Measurements from ENCODE around the gene CUX1. TPM values are rescaled to one million over a fixed set of nuclear protein-coding genes. Genes with fewer than 3 reads are reported as not detected.
"Not testable (repeated sequence)": the region's sequence is repeated elsewhere in the genome, so short reads cannot be mapped to it uniquely, and the experiment has no call there.

Gene CUX1
- total RNA-seq, 1 experiment from 2014 or later = 92.4 TPM

DNA sequence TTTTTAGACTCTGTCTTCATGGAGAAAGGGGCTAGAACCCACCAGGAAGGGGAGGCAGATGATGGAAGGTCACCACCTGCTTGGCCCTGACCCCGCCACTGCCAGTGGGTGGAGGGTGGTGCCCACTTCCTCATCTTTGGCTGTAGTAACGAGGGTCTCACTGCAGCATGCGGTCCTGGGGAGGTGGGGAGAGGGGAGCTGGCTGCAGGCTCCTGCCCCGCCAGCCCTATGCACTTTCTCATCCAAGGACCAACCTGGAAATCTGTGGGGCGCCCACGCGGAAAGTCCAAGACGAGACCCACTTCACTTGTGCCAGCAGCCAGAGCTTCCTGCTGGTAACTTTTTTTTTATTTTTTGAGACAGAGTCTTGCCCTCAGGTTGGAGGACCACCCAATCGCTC, 101.0 kb downstream of the CUX1 start:
- no peaks in the 10 kb centered on the region for H3K9me2 ChIP-seq (replicated peaks; ENCODE audit: insufficient read depth, low read length)
- no peaks in the 10 kb centered on the region for H3K27me3 ChIP-seq (ENCODE audit: low read length)
- H3K27ac ChIP-seq (ENCODE audit: low read length) = no peak overlapping the region
- peaks cover 24% of the 10 kb centered on the region; the same call in 1 of the 2 replicates for H3K36me3 ChIP-seq (ENCODE audit: insufficient read depth, low read length)
- no peak overlapping the region for H2AFZ ChIP-seq (ENCODE audit: low read length)
- H3K4me2 ChIP-seq (ENCODE audit: low read depth, low read length, poor library complexity, severe bottlenecking) = no peak overlapping the region
- no peak overlapping the region for H3K9ac ChIP-seq (ENCODE audit: low read length)
- no peak overlapping the region for H3K4me3 ChIP-seq (ENCODE audit: low read length)
- H4K20me1 ChIP-seq (ENCODE audit: insufficient read depth, low read depth, low read length) = no peaks in the 10 kb centered on the region
- H3K4me1 ChIP-seq (ENCODE audit: low read length) = no peaks in the 10 kb centered on the region
- DNase-seq = no peak
- H3K79me2 ChIP-seq (ENCODE audit: low read length) = peaks cover 89% of the 10 kb centered on the region
- H3K9me3 ChIP-seq (ENCODE audit: low read length) = no peaks in the 10 kb centered on the region

DNA sequence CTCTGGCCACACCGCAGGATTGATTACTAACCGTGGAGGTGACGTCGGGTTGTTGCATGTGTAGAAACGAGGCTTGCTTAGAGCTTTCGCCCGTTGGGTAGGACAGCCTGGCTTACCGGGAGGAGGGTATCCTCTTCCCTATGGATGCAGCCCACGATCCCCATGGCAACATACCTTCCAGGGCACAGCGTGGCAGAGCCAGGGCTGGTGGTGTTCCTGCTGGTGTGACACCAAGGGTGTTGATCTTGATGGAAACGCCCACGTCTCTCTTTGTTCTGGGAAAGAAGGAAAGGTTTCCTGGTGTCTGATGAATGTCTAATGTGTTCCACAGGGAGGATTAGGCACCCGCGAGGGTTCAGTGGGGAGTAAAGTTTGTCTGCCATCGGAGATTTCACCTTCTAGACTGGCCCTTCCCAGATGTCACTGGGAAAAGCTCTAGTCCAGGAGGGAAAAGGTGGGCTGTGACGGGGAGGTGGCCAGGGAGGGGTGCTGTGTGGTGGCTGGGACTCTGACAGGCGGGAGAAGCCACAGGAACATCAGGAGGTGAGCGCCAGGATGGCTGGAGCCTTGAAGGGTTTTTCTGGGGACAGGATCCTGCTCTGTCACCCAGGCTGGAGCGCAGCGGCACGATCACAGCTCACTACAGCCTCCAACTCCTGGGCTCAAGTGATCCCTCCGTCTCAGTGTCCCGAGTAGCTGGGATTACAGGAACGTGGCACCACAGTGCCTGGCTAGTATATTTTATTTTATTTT, 102.1 kb downstream of the CUX1 start:
- DNase-seq = no peak
- H3K9me3 ChIP-seq (ENCODE audit: low read length) = no peaks in the 10 kb centered on the region
- H2AFZ ChIP-seq (ENCODE audit: low read length) = no peak overlapping the region
- peaks cover 30% of the 10 kb centered on the region; the same call in 1 of the 2 replicates for H3K36me3 ChIP-seq (ENCODE audit: insufficient read depth, low read length)
- no peak overlapping the region for H3K9ac ChIP-seq (ENCODE audit: low read length)
- no peaks in the 10 kb centered on the region for H3K27me3 ChIP-seq (ENCODE audit: low read length)
- no peak overlapping the region for H3K4me2 ChIP-seq (ENCODE audit: low read depth, low read length, poor library complexity, severe bottlenecking)
- no peaks in the 10 kb centered on the region for H3K9me2 ChIP-seq (replicated peaks; ENCODE audit: insufficient read depth, low read length)
- H3K27ac ChIP-seq (ENCODE audit: low read length) = no peak overlapping the region
- peaks cover 91% of the 10 kb centered on the region for H3K79me2 ChIP-seq (ENCODE audit: low read length)
- no peak overlapping the region for H3K4me3 ChIP-seq (ENCODE audit: low read length)
- H4K20me1 ChIP-seq (ENCODE audit: insufficient read depth, low read depth, low read length) = no peaks in the 10 kb centered on the region
- no peaks in the 10 kb centered on the region for H3K4me1 ChIP-seq (ENCODE audit: low read length)

DNA sequence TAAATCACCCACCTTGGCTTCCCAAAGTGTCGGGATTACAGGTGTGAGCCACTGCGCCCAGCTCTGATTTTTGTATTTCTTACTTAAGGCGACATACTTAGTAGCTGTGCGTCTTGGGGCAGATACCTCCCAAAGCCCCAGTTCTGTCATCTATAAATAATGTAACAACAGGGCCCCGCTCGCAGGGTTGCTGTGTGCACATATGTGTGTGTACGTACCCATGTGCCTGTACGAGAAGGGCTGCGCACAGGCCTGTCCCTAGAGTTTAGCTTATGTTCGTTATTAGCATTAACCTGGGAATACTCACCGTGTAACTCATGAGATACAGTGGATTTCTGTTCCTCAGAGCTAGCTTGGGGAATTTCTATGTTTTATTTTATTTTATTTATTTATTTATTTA, 103.6 kb downstream of the CUX1 start:
- peaks cover 28% of the 10 kb centered on the region for H3K36me3 ChIP-seq (ENCODE audit: insufficient read depth, low read length)
- H3K4me2 ChIP-seq (ENCODE audit: low read depth, low read length, poor library complexity, severe bottlenecking) = no peak overlapping the region
- H3K79me2 ChIP-seq (ENCODE audit: low read length) = peaks cover 91% of the 10 kb centered on the region

DNA sequence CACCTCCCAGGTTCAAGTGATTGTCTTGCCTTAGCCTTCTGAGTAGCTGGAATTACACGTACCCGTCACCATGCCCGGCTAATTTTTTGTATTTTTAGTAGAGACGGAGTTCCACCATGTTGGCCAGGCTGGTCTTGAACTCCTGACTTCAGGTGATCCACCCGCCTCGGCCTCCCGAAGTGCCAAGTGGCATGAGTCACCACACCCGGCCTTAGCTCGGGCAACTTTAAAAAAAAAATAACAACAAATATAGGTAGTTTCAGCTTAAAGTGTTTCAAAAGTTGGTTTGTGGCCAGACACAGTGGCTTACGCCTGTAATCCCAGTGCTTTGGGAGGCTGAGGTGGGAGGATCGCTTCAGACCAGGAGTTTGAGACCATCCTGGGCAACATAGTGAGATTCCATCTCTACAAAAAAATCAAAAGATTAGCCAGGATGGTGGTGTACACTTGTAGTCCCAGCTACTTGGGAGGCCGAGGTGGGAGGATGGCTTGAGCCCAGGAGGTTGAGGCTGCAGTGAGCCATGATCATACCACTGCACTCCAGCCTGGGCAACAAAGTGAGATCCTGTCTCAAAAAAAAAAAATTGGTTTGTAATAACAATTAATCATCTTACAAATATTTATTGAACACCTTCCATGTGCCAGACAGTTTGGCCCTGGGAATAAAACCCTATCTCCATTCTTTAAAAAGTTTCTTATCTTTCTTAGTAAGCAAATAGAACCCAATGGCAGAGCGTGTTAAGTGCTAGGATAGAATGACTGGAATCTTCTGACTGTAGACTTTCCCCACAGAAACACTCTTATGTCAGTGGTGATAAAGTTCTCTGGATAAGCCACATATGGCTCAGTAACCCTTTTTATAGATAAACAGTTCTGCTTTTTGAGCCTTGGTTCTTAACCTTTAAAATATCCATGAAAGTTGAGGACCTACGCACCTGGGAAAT, 104.4 kb downstream of the CUX1 start:
- DNase-seq; H3K4me1 ChIP-seq (ENCODE audit: low read length); H2AFZ ChIP-seq (ENCODE audit: low read length); H3K9ac ChIP-seq (ENCODE audit: low read length); H3K27me3 ChIP-seq (ENCODE audit: low read length); H3K27ac ChIP-seq (ENCODE audit: low read length); H3K9me3 ChIP-seq (ENCODE audit: low read length); H3K4me2 ChIP-seq (ENCODE audit: low read depth, low read length, poor library complexity, severe bottlenecking); H3K9me2 ChIP-seq (replicated peaks; ENCODE audit: insufficient read depth, low read length); H4K20me1 ChIP-seq (ENCODE audit: insufficient read depth, low read depth, low read length); H3K4me3 ChIP-seq (ENCODE audit: low read length): not testable (repeated sequence)
- H3K79me2 ChIP-seq (ENCODE audit: low read length) = peaks cover 91% of the 10 kb centered on the region
- H3K36me3 ChIP-seq (ENCODE audit: insufficient read depth, low read length) = peaks cover 29% of the 10 kb centered on the region

More for the DNA sequence above, 103.6 kb downstream of the CUX1 start:
- Histone ChIP-seq H3K9ac (ENCODE audit: low read length) (no peak overlapping the region), H4K20me1 (ENCODE audit: insufficient read depth, low read depth, low read length) (no peaks in the 10 kb centered on the region), H3K9me3 (ENCODE audit: low read length) (no peaks in the 10 kb centered on the region), H3K4me1 (ENCODE audit: low read length) (no peaks in the 10 kb centered on the region), H2AFZ (ENCODE audit: low read length) (no peak overlapping the region), H3K4me3 (ENCODE audit: low read length) (no peak overlapping the region), H3K27ac (ENCODE audit: low read length) (no peak overlapping the region), H3K9me2 (replicated peaks; ENCODE audit: insufficient read depth, low read length) (no peaks in the 10 kb centered on the region), H3K27me3 (ENCODE audit: low read length) (no peaks in the 10 kb centered on the region)
- DNase-seq = no peak

DNA sequence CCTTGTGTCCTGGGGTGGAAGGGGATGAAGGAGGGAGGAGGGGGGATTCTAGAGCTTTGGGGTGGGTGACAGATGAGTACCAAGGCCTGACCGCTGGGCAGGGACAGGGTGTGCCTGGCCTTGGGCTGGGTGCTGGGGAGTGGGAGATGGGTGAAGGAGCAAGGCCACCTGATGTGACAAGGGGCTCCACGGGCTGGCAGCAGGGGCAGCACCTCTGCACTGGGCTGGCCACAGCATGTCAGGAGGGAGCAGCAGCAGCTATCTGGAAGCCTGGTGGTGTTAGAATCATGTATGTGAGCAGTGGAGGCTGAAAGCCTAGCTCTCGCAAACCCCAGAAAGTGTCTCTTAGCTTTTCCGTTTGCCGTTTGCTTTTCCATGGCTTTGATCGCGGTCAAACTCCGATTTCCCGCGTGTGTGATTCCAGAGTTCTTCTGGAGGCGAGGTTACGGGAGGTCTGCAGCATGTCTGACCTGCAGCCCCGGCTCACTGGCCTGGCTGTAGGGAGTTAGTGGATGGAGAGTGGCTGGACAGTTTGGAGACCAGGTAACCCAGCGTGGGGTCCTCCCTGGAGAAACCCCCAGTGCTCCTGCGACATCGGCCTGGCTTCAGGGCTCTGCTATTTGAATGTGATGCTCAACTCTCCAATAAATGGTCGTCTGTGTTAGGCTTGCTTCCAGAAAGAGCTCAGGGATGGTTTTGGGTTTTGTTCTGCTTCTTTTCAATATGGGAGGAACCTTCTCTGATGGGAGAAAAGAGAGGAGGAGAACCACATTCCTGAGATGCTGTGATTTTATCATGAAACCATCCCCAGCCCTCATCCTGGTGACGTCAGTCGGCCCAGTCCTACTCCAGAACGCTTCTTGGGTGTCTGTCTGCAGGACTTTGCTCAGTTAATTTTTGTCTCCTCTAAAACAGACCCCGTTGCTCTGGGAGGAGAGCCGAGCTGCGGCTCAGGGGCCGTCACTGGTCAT, 105.5 kb downstream of the CUX1 start:
- H3K9me2 ChIP-seq (replicated peaks; ENCODE audit: insufficient read depth, low read length) = no peaks in the 10 kb centered on the region
- H3K27ac ChIP-seq (ENCODE audit: low read length) = no peak overlapping the region; the same call in 1 of the 2 replicates
- H3K4me3 ChIP-seq (ENCODE audit: low read length) = no peak overlapping the region
- no peaks in the 10 kb centered on the region for H3K27me3 ChIP-seq (ENCODE audit: low read length)
- no peak overlapping the region for H3K9ac ChIP-seq (ENCODE audit: low read length)
- peaks cover 91% of the 10 kb centered on the region for H3K79me2 ChIP-seq (ENCODE audit: low read length)
- no peak overlapping the region for H3K4me2 ChIP-seq (ENCODE audit: low read depth, low read length, poor library complexity, severe bottlenecking)
- H3K4me1 ChIP-seq (ENCODE audit: low read length) = no peaks in the 10 kb centered on the region
- H3K36me3 ChIP-seq (ENCODE audit: insufficient read depth, low read length) = peaks cover 40% of the 10 kb centered on the region
- H4K20me1 ChIP-seq (ENCODE audit: insufficient read depth, low read depth, low read length) = no peaks in the 10 kb centered on the region
- no peak overlapping the region for H2AFZ ChIP-seq (ENCODE audit: low read length)
- no peak for DNase-seq
- H3K9me3 ChIP-seq (ENCODE audit: low read length) = no peaks in the 10 kb centered on the region

DNA sequence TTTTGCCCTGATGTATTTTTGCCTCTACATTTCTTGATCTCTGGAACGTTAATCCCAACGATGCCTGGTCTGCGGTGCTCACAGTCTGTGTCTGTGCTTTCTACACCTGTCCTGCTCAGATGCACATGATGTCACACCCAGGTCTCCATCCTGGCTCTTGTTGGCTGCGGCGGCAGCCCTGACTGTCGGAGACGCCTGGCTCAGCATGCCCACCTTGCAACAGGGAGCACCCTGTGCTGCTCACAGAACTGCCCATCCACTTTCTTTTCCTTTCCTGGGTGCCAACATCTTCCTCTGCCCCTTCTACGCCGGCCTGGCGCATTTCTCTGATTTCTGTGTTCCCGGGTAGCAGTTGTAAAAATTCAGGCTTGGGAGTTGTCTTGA, 106.2 kb downstream of the CUX1 start:
- Histone ChIP-seq H3K9me2 (replicated peaks; ENCODE audit: insufficient read depth, low read length) (no peaks in the 10 kb centered on the region), H3K79me2 (ENCODE audit: low read length) (peaks cover 87% of the 10 kb centered on the region), H3K27me3 (ENCODE audit: low read length) (no peaks in the 10 kb centered on the region), H3K4me3 (ENCODE audit: low read length) (no peak overlapping the region), H3K9ac (ENCODE audit: low read length) (no peak overlapping the region), H3K36me3 (ENCODE audit: insufficient read depth, low read length) (peaks cover 41% of the 10 kb centered on the region), H3K4me2 (ENCODE audit: low read depth, low read length, poor library complexity, severe bottlenecking) (no peak overlapping the region), H3K9me3 (ENCODE audit: low read length) (no peaks in the 10 kb centered on the region), H3K27ac (ENCODE audit: low read length) (no peak overlapping the region), H2AFZ (ENCODE audit: low read length) (no peak overlapping the region), H3K4me1 (ENCODE audit: low read length) (no peaks in the 10 kb centered on the region), H4K20me1 (ENCODE audit: insufficient read depth, low read depth, low read length) (no peaks in the 10 kb centered on the region)
- DNase-seq = no peak

DNA sequence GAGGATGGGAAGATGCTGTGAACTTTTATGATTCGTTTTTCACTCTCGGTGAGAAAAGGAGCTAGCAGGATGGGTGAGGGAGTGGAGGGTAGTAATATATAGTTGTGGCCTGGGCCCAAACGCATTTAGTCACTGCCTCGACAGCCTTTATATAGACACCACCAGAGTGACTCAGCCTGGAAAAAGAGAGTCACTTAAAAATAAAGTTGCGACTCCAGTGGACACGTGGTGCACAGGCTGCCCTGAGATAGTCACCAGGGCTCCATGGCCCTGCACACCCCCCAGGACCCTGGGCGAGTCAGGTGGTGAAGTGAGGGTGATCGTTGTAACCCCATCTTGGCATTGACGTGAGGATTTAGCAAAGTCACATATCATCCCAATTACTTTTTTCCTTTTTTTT, 106.7 kb downstream of the CUX1 start:
- Histone ChIP-seq H3K9ac (ENCODE audit: low read length) (no peak overlapping the region), H3K9me2 (replicated peaks; ENCODE audit: insufficient read depth, low read length) (no peaks in the 10 kb centered on the region), H3K4me1 (ENCODE audit: low read length) (no peaks in the 10 kb centered on the region), H3K79me2 (ENCODE audit: low read length) (peaks cover 86% of the 10 kb centered on the region), H3K4me2 (ENCODE audit: low read depth, low read length, poor library complexity, severe bottlenecking) (no peak overlapping the region), H3K27ac (ENCODE audit: low read length) (no peak overlapping the region), H2AFZ (ENCODE audit: low read length) (no peak overlapping the region), H4K20me1 (ENCODE audit: insufficient read depth, low read depth, low read length) (no peaks in the 10 kb centered on the region), H3K9me3 (ENCODE audit: low read length) (no peaks in the 10 kb centered on the region), H3K27me3 (ENCODE audit: low read length) (no peaks in the 10 kb centered on the region), H3K4me3 (ENCODE audit: low read length) (no peak overlapping the region), H3K36me3 (ENCODE audit: insufficient read depth, low read length) (peaks cover 41% of the 10 kb centered on the region)
- DNase-seq = no peak

All from Karpas-422 (cell line).